Measurements from ENCODE around the gene OPCML.

GRCh38 chr11:132447761-132448160 lies 1084.5 kb downstream of the OPCML start:
- TF ChIP-seq EZH2phosphoT487 (IDR thresholded peaks at IDR 0.05; ENCODE audit: low read length) (no peak), EZH2 (optimal IDR thresholded peaks at IDR 0.05; ENCODE audit: low read depth, low read length) (no peak), CTCF (IDR thresholded peaks at IDR 0.05; ENCODE audit: low read length) (no peak)
